ENCODE data around the gene CSDE1. TPM values are rescaled to one million over a fixed set of nuclear protein-coding genes. Genes with fewer than 3 reads are reported as not detected.
"Not testable (repeated sequence)": the region's sequence is repeated elsewhere in the genome, so short reads cannot be mapped to it uniquely, and the experiment has no call there.

Gene CSDE1
- total and polyA plus RNA-seq, 12 donors, result 75.6 to 775 (median 422) TPM

DNA sequence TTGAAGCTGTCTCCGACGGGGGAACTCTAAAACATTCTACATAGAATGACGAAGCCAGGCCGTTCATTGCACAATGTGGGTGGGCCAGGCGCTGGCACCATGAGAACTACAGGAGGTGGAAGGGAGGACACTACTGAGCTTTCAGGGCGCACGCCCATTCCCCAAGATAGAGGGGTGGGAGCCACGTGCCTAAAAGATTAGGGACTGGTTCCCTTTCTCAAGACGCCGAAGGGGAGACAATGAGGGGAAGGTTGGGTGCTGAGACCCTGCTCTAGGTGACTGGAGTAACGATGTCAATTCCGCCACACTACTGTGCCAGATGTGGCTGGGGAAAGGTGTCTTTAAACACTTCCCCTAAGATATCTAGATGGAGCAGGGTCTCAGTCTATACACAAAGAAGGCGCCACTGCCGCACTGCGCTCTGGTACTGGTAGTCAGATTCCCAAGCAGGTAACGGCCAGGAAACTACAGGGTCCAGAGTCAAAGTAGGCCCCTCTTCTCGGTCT is 782 bp downstream of the CSDE1 start:
- Histone ChIP-seq H3K36me3 (replicated peaks in 1 of 2) (no peaks in the 10 kb centered on the region), H3K27me3 (no peaks in the 10 kb centered on the region), H3K4me1 (replicated peaks in 1 of 2) (peaks cover 37 to 53% of the 10 kb centered on the region in 2 donors), H3K4me3 (peak overlapping the region; percentile 78 to 94 (median 82)), H3K9me3 (replicated peaks in 1 of 3) (no peaks in the 10 kb centered on the region), H3K27ac (peak overlapping the region; percentile 91 to 100 (median 99))
- intact Hi-C loops (cut with DNase I), result no loop called here
- TF ChIP-seq POLR2A (IDR thresholded peaks at IDR 0.05), result peak in 1 of 2 donors; percentile 18
- TF ChIP-seq CTCF (IDR thresholded peaks at IDR 0.05), result no peak
- DNase-seq, result peak; percentile 40 to 76 (median 60)
- 0 to 1% (median 1%) methylated on average over 8 to 17 of the region's 17 CpGs for WGBS, 4 donors

GRCh38 chr1:114756009-114756892 is 1.5 kb downstream of the CSDE1 start:
- intact Hi-C loops (cut with DNase I), result no loop called here
- Histone ChIP-seq H3K27me3 (no peaks in the 10 kb centered on the region), H3K36me3 (replicated peaks in 1 of 2) (no peaks in the 10 kb centered on the region), H3K4me3 (peak overlapping the region; percentile 78 to 94 (median 82)), H3K4me1 (replicated peaks in 1 of 2) (peaks cover 43 to 61% of the 10 kb centered on the region in 2 donors), H3K9me3 (replicated peaks in 1 of 3) (no peaks in the 10 kb centered on the region), H3K27ac (peak overlapping the region; percentile 91 to 100 (median 99))
- 20 to 23% (median 21%) methylated on average over 14 of the region's 14 CpGs for WGBS, 4 donors
- no peak for TF ChIP-seq CTCF (IDR thresholded peaks at IDR 0.05)
- TF ChIP-seq POLR2A (IDR thresholded peaks at IDR 0.05), result no peak
- no peak for DNase-seq

DNA sequence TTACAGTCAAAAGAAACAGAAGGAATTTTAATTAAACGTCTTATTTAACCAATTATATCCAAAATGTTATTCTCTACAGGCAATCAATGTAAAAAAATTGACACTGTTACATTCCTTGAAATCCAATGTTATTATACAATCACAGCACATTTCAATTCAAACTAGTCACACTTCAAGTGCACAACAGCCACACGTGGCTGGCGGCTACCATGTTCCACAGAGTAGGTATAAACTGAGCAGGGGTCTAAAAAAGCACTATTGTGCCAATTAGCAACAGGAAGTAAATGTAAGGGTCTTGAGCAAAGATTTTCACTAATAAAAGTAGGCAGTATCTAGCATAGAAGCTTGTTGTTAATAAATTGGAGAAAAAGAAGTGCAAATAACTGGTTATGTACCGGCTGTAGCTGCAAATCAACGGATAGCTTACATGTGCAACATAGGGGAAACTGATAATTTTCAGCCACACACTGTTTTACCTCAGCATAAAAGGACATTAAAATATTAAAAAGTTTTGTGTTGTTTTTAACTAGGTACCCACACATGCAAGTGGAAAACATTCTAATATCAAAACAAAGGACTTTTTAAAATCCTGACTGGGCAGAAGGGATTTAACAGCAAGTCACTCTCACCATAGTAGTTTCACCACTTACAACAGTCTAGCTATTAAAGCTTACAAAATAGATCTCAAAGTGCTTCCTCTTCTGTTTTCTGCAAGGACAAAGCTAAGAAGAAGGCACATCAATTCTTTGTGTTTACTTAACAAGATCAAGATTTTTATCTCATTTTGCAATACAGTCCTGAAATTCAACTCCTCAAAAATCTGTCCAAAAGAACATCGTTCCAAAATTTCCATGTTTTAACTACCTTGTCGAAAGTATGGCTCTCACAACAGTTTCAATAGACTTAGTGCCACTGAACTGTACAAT is 2.5 kb downstream of the CSDE1 start:
- intact Hi-C loops (cut with DNase I), result no loop called here
- 30 to 32% (median 31%) methylated on average over 7 of the region's 7 CpGs for WGBS, 4 donors
- Histone ChIP-seq H3K4me1 (replicated peaks in 1 of 2) (peaks cover 48 to 69% of the 10 kb centered on the region in 2 donors), H3K27ac (peak overlapping the region in 3 of 5 donors; percentile 40 to 100 (median 99)), H3K9me3 (replicated peaks in 1 of 3) (no peaks in the 10 kb centered on the region), H3K36me3 (replicated peaks in 1 of 2) (no peaks in the 10 kb centered on the region), H3K27me3 (no peaks in the 10 kb centered on the region), H3K4me3 (peak overlapping the region in 1 of 4 donors; percentile 94)
- no peak for TF ChIP-seq CTCF (IDR thresholded peaks at IDR 0.05)
- TF ChIP-seq POLR2A (IDR thresholded peaks at IDR 0.05), result no peak
- DNase-seq, result no peak

DNA sequence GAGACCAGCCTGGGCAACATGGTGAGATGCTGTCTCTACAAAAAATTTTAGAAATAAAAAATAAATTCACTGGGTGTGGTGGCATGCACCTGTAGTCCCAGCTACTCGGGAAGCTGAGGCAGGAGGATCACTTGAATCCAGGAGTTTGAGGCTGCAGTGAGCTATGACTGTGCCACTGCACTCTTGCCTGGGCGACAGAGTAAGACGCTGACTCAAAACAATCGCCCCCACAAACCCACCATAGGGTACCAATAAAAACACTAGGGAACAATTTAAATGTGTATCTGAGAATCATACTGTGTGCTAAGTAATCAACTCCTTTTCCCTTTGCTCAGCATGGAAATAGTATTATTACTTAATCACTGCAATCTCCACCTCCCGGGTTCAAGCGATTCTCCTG is 4.1 kb downstream of the CSDE1 start:
- peaks cover 48 to 79% of the 10 kb centered on the region in 2 donors for H3K4me1 ChIP-seq (replicated peaks in 1 of 2)
- intact Hi-C loops (cut with DNase I), result not testable (repeated sequence)
- 81 to 92% (median 90%) methylated on average over 6 of the region's 6 CpGs for WGBS, 4 donors

More for the DNA sequence above, 4.1 kb downstream of the CSDE1 start:
- H3K27me3 ChIP-seq; H3K4me3 ChIP-seq; DNase-seq; H3K9me3 ChIP-seq (replicated peaks in 1 of 3); H3K27ac ChIP-seq: not testable (repeated sequence)
- H3K36me3 ChIP-seq (replicated peaks in 1 of 2), result peaks cover 0 to 14% of the 10 kb centered on the region in 2 donors
